ENCODE data around the gene NECAB2.

The NECAB2 gene

GRCh38 chr16:84044118-84044488 lies 76.1 kb downstream of the NECAB2 start:
- TF ChIP-seq, protein P1, sequence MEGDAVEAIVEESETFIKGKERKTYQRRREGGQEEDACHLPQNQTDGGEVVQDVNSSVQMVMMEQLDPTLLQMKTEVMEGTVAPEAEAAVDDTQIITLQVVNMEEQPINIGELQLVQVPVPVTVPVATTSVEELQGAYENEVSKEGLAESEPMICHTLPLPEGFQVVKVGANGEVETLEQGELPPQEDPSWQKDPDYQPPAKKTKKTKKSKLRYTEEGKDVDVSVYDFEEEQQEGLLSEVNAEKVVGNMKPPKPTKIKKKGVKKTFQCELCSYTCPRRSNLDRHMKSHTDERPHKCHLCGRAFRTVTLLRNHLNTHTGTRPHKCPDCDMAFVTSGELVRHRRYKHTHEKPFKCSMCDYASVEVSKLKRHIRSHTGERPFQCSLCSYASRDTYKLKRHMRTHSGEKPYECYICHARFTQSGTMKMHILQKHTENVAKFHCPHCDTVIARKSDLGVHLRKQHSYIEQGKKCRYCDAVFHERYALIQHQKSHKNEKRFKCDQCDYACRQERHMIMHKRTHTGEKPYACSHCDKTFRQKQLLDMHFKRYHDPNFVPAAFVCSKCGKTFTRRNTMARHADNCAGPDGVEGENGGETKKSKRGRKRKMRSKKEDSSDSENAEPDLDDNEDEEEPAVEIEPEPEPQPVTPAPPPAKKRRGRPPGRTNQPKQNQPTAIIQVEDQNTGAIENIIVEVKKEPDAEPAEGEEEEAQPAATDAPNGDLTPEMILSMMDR (IDR thresholded peaks at IDR 0.05; ENCODE audit: extremely low read depth, missing control alignments), result no peak
- no peak for DNase-seq (ENCODE audit: low spot score)

GRCh38 chr16:84045001-84045817 lies 77.2 kb downstream of the NECAB2 start:
- DNase-seq (ENCODE audit: low spot score), result no peak
- TF ChIP-seq, protein P1 (IDR thresholded peaks at IDR 0.05; ENCODE audit: extremely low read depth, missing control alignments), result no peak

DNA sequence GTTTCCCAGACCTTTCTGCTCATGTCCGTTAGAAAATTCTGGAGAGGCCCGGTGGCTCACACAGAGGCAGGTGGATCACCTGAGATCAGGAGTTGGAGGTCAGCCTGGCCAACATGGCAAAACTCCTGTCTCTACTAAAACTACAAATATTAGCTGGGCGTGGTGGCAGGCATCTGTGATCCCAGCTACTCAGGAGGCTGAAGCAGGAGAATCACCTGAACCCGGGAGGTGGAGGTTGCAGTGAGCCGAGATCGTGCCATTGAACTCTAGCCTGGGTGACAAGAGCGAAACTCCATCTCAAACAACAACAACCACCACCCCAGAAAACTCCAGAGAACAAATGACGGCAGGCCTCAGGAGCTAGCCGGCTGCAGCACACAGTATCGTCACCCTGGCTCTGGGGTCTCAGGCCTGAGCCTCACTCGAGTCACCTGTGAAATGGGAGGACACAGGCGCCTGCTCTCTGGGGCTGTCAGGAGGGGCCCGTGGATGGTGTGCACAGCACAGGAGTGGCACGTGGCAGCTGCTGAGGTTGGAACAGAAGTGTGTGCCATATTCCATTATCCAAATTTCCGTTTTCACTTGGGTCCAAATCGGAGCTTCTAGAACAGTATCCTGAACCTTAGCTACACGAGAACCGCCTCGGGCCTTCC lies 77.9 kb downstream of the NECAB2 start:
- no peak for DNase-seq (ENCODE audit: low spot score)
- TF ChIP-seq, protein P1 (IDR thresholded peaks at IDR 0.05; ENCODE audit: extremely low read depth, missing control alignments), result no peak

GRCh38 chr16:84047206-84047605 lies 79.2 kb downstream of the NECAB2 start:
- no peak for DNase-seq (ENCODE audit: low spot score)
- TF ChIP-seq, protein P1 (IDR thresholded peaks at IDR 0.05; ENCODE audit: extremely low read depth, missing control alignments), result no peak

- TF ChIP-seq, protein P1 (IDR thresholded peaks at IDR 0.05; ENCODE audit: extremely low read depth, missing control alignments), result no peak
These were observed 79.6 kb downstream of the NECAB2 start for GRCh38 chr16:84047626-84048025.

GRCh38 chr16:84048270-84048669 lies 80.2 kb downstream of the NECAB2 start:
- TF ChIP-seq, protein P1 (IDR thresholded peaks at IDR 0.05; ENCODE audit: extremely low read depth, missing control alignments), result no peak

More at GRCh38 chr16:84047626-84048025, 79.6 kb downstream of the NECAB2 start:
- no peak for DNase-seq (ENCODE audit: low spot score)

DNA sequence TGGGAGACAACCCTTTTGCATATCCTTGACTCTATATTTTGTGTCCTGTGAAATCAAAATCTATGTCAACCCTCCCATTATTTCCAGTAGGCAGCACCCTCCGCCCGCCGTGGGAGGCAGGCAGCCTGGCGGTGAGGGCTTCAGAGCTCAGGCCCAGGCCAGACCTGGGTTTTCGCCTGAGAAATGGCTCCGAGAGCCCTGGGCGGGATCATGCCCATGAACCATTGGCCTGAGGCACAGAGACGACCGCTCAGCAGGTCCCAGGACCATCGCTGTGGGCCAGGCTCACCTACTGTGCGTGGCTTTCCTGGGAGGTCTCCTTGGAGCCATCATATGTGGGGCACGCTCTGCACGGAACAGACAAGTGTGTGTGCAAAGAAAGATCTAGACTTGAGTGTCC lies 80.8 kb downstream of the NECAB2 start:
- no peak for DNase-seq (ENCODE audit: low spot score)
- TF ChIP-seq, protein P1 (IDR thresholded peaks at IDR 0.05; ENCODE audit: extremely low read depth, missing control alignments), result no peak

More at GRCh38 chr16:84048270-84048669, 80.2 kb downstream of the NECAB2 start:
- no peak for DNase-seq (ENCODE audit: low spot score)
